ENCODE results near the gene REV3L. TPM values are rescaled to one million over a fixed set of nuclear protein-coding genes. Genes with fewer than 3 reads are reported as not detected.

The REV3L gene
- total RNA-seq, 2 experiments from 2014 or later = 20.1 to 23.0 TPM

- DNase-seq (no peak), ATAC-seq (ENCODE audit: low read depth) (no peak)
- no peak overlapping the region for H3K27ac Mint-ChIP-seq
- H3K4me3 Mint-ChIP-seq = no peak overlapping the region
- POLR2A ChIA-PET = no interaction called here
- H3K36me3 Mint-ChIP-seq = peaks cover 4% of the 10 kb centered on the region
- H3K4me1 Mint-ChIP-seq = peaks cover 7% of the 10 kb centered on the region
- H3K27me3 Mint-ChIP-seq = no peaks in the 10 kb centered on the region
- no peaks in the 10 kb centered on the region for H3K9me3 Mint-ChIP-seq
These were observed 63.9 kb downstream of the REV3L start for GRCh38 chr6:111418971-111419693.

GRCh38 chr6:111417946-111418345 lies 65.1 kb downstream of the REV3L start:
- ATAC-seq (ENCODE audit: low read depth) (no peak), DNase-seq (no peak)
- H3K9me3 Mint-ChIP-seq = no peaks in the 10 kb centered on the region
- no peak overlapping the region for H3K4me3 Mint-ChIP-seq
- POLR2A ChIA-PET = no interaction called here
- peaks cover 4% of the 10 kb centered on the region for H3K36me3 Mint-ChIP-seq
- H3K27ac Mint-ChIP-seq = no peak overlapping the region
- no peaks in the 10 kb centered on the region for H3K27me3 Mint-ChIP-seq
- peaks cover 2% of the 10 kb centered on the region for H3K4me1 Mint-ChIP-seq

GRCh38 chr6:111417181-111417585 lies 65.8 kb downstream of the REV3L start:
- H3K4me1 Mint-ChIP-seq = peaks cover 2% of the 10 kb centered on the region
- ATAC-seq (ENCODE audit: low read depth) (no peak), DNase-seq (no peak)
- H3K4me3 Mint-ChIP-seq = no peak overlapping the region
- H3K27me3 Mint-ChIP-seq = no peaks in the 10 kb centered on the region
- no peak overlapping the region for H3K27ac Mint-ChIP-seq
- POLR2A ChIA-PET = no interaction called here
- H3K36me3 Mint-ChIP-seq = peaks cover 4% of the 10 kb centered on the region
- H3K9me3 Mint-ChIP-seq = no peaks in the 10 kb centered on the region

- Mint-ChIP-seq H3K4me3 (no peak overlapping the region), H3K27me3 (no peaks in the 10 kb centered on the region), H3K36me3 (peaks cover 4% of the 10 kb centered on the region), H3K9me3 (no peaks in the 10 kb centered on the region), H3K27ac (no peak overlapping the region), H3K4me1 (no peaks in the 10 kb centered on the region)
- DNase-seq (no peak), ATAC-seq (ENCODE audit: low read depth) (no peak)
- POLR2A ChIA-PET = no interaction called here
These were observed 66.5 kb downstream of the REV3L start for GRCh38 chr6:111416529-111416928.

- Mint-ChIP-seq H3K36me3 (peaks cover 12% of the 10 kb centered on the region), H3K27ac (no peak overlapping the region), H3K9me3 (no peaks in the 10 kb centered on the region), H3K4me1 (peaks cover 2% of the 10 kb centered on the region), H3K4me3 (no peak overlapping the region), H3K27me3 (no peaks in the 10 kb centered on the region)
- ATAC-seq (ENCODE audit: low read depth) (no peak), DNase-seq (no peak)
- POLR2A ChIA-PET = no interaction called here
These were observed 68.6 kb downstream of the REV3L start for GRCh38 chr6:111414373-111414772.

- no peak overlapping the region for H3K4me3 Mint-ChIP-seq
- H3K27ac Mint-ChIP-seq = no peak overlapping the region
- peaks cover 22% of the 10 kb centered on the region for H3K36me3 Mint-ChIP-seq
These were observed 70.9 kb downstream of the REV3L start for GRCh38 chr6:111411978-111412566.

GRCh38 chr6:111411046-111411445 lies 72.0 kb downstream of the REV3L start:
- no peak overlapping the region for H3K27ac Mint-ChIP-seq
- peaks cover 6% of the 10 kb centered on the region for H3K4me1 Mint-ChIP-seq
- no peak overlapping the region for H3K4me3 Mint-ChIP-seq
- POLR2A ChIA-PET = no interaction called here
- peaks cover 27% of the 10 kb centered on the region for H3K36me3 Mint-ChIP-seq
- H3K9me3 Mint-ChIP-seq = no peaks in the 10 kb centered on the region
- no peaks in the 10 kb centered on the region for H3K27me3 Mint-ChIP-seq
- ATAC-seq (ENCODE audit: low read depth) (no peak), DNase-seq (no peak)

More at GRCh38 chr6:111411978-111412566, 70.9 kb downstream of the REV3L start:
- peaks cover 2% of the 10 kb centered on the region for H3K4me1 Mint-ChIP-seq
- H3K9me3 Mint-ChIP-seq = no peaks in the 10 kb centered on the region
- ATAC-seq (ENCODE audit: low read depth) (no peak), DNase-seq (no peak)
- no peaks in the 10 kb centered on the region for H3K27me3 Mint-ChIP-seq
- POLR2A ChIA-PET = interaction anchor here (1.0 kb wide), 1 partner anchor 9 kb away, joined by 8 read pairs; no protein-coding TSS in a partner anchor

- Mint-ChIP-seq H3K36me3 (peaks cover 30% of the 10 kb centered on the region), H3K27me3 (no peaks in the 10 kb centered on the region), H3K9me3 (no peaks in the 10 kb centered on the region), H3K4me3 (no peak overlapping the region), H3K4me1 (peaks cover 8% of the 10 kb centered on the region), H3K27ac (no peak overlapping the region)
- ATAC-seq (ENCODE audit: low read depth) = no peak
- POLR2A ChIA-PET = no interaction called here
- DNase-seq = no peak
These were observed 72.6 kb downstream of the REV3L start for GRCh38 chr6:111410371-111410770.

- no peak for DNase-seq
- Mint-ChIP-seq H3K9me3 (no peaks in the 10 kb centered on the region), H3K4me3 (no peak overlapping the region), H3K36me3 (peaks cover 35% of the 10 kb centered on the region), H3K27me3 (no peaks in the 10 kb centered on the region), H3K4me1 (peaks cover 8% of the 10 kb centered on the region), H3K27ac (no peak overlapping the region)
- POLR2A ChIA-PET = no interaction called here
- no peak for ATAC-seq (ENCODE audit: low read depth)
These were observed 73.6 kb downstream of the REV3L start for GRCh38 chr6:111409430-111409829.

GRCh38 chr6:111407686-111408085 lies 75.3 kb downstream of the REV3L start:
- Mint-ChIP-seq H3K4me1 (peaks cover 8% of the 10 kb centered on the region), H3K36me3 (peaks cover 49% of the 10 kb centered on the region), H3K4me3 (no peak overlapping the region), H3K27ac (no peak overlapping the region), H3K9me3 (no peaks in the 10 kb centered on the region), H3K27me3 (no peaks in the 10 kb centered on the region)
- POLR2A ChIA-PET = no interaction called here
- DNase-seq = no peak
- ATAC-seq (ENCODE audit: low read depth) = no peak

GRCh38 chr6:111406200-111406721 lies 76.8 kb downstream of the REV3L start:
- ATAC-seq (ENCODE audit: low read depth) (no peak), DNase-seq (no peak)
- H3K27me3 Mint-ChIP-seq = no peaks in the 10 kb centered on the region
- H3K4me3 Mint-ChIP-seq = no peak overlapping the region
- peaks cover 8% of the 10 kb centered on the region for H3K4me1 Mint-ChIP-seq
- no peaks in the 10 kb centered on the region for H3K9me3 Mint-ChIP-seq
- no peak overlapping the region for H3K27ac Mint-ChIP-seq
- POLR2A ChIA-PET = no interaction called here
- H3K36me3 Mint-ChIP-seq = peaks cover 50% of the 10 kb centered on the region

GRCh38 chr6:111403388-111403787 lies 79.6 kb downstream of the REV3L start:
- Mint-ChIP-seq H3K27ac (no peak overlapping the region), H3K36me3 (peaks cover 49% of the 10 kb centered on the region), H3K4me1 (peaks cover 6% of the 10 kb centered on the region), H3K4me3 (no peak overlapping the region), H3K9me3 (no peaks in the 10 kb centered on the region), H3K27me3 (no peaks in the 10 kb centered on the region)
- POLR2A ChIA-PET = no interaction called here
- ATAC-seq (ENCODE audit: low read depth) (no peak), DNase-seq (no peak)

GRCh38 chr6:111399626-111400025 lies 83.4 kb downstream of the REV3L start:
- DNase-seq (no peak), ATAC-seq (ENCODE audit: low read depth) (no peak)
- no peaks in the 10 kb centered on the region for H3K27me3 Mint-ChIP-seq
- H3K27ac Mint-ChIP-seq = no peak overlapping the region
- H3K4me1 Mint-ChIP-seq = no peaks in the 10 kb centered on the region
- POLR2A ChIA-PET = no interaction called here
- H3K36me3 Mint-ChIP-seq = peaks cover 42% of the 10 kb centered on the region
- H3K9me3 Mint-ChIP-seq = no peaks in the 10 kb centered on the region
- H3K4me3 Mint-ChIP-seq = no peak overlapping the region

GRCh38 chr6:111388681-111389080 lies 94.3 kb downstream of the REV3L start:
- Mint-ChIP-seq H3K4me3 (no peak overlapping the region), H3K9me3 (no peaks in the 10 kb centered on the region), H3K4me1 (no peaks in the 10 kb centered on the region), H3K27me3 (no peaks in the 10 kb centered on the region), H3K36me3 (peaks cover 27% of the 10 kb centered on the region), H3K27ac (no peak overlapping the region)
- POLR2A ChIA-PET = no interaction called here
- no peak for ATAC-seq (ENCODE audit: low read depth)
- DNase-seq = no peak
